HCT116 (cell line): ENCODE results near the gene PAX5. TPM values are rescaled to one million over a fixed set of nuclear protein-coding genes. Genes with fewer than 3 reads are reported as not detected.

Source experiments
- ATAC-seq: fragments of 200-7000 bp; cut with Tn5 transposase; 2 replicates; pipeline ENCODE4 v1.9.1; 2020; ENCODE audit warnings: mild to moderate bottlenecking, moderate library complexity
- BruUV-seq: library from RNA; stranded (reverse); fragments of 400-500 nt; replicated peaks from 2 replicates; lab custom pipeline; 2021; lab: Mats Ljungman, UMichigan
- CTCF ChIA-PET: fragments of 300-600 bp; sonication (Branson Sonifier 250); formaldehyde crosslinking; loops from one replicate; lab custom pipeline; 2021; ENCODE audit warnings: antibody characterized with exemption; lab: Charles Lee
- POLR2A ChIA-PET: fragments of 300-600, 350-600 bp; sonication (Branson Sonifier 250); formaldehyde crosslinking; loops from one replicate; lab custom pipeline; 2021; ENCODE audit warnings: antibody characterized with exemption; lab: Charles Lee
- RAD21 ChIA-PET, 2 experiments: fragments of 300-600 bp; sonication (Branson Sonifier 250); formaldehyde crosslinking; loops; one replicate each; lab custom pipeline; 2023; ENCODE audit warnings: low total read pairs in 2 of 2; ENCODE audit not compliant: uncharacterized antibody in 2 of 2, unreplicated experiment in 2 of 2, low non-redundant PET in 1 of 2; lab: Charles Lee
- DNase-seq: peaks from one replicate; pipeline ENCODE4 v3.0.0-alpha.2; 2010; ENCODE audit warnings: low read depth, low spot score
- H2AFZ ChIP-seq: fragments of 200-600 bp; shearing (Covaris generic), sonication (generic); 2 replicates; pipeline ENCODE4 v1.6.1; 2017; ENCODE audit warnings: low read depth, mixed run types, mixed read lengths, antibody characterized with exemption, low read length; ENCODE audit not compliant: poor library complexity, severe bottlenecking
- H3K27ac ChIP-seq: 2 replicates; pipeline ENCODE4 v1.5.1; 2012; ENCODE audit warnings: low read depth, low read length
- H3K27me3 ChIP-seq: fragments of 200-600 bp; sonication (generic); 2 replicates; pipeline ENCODE4 v1.6.1; 2016; ENCODE audit warnings: mixed run types, low read length, mixed read lengths; ENCODE audit not compliant: insufficient read depth
- H3K36me3 ChIP-seq, 2 experiments: fragments of 200-500 bp in 1 of 2; fragments of 200-600 bp in 1 of 2; sonication (Bioruptor generic) in 1 of 2; sonication (generic) in 1 of 2; 2 replicates each; pipeline versions ENCODE4 v1.5.1 to v1.6.1; 2014 to 2016; ENCODE audit warnings: low read length in 2 of 2, inconsistent platforms in 1 of 2, mixed read lengths in 1 of 2, mixed run types in 1 of 2; ENCODE audit not compliant: insufficient read depth in 2 of 2, control insufficient read depth in 1 of 2
- H3K4me1 ChIP-seq, 2 experiments: fragments of 200-600 bp in 1 of 2; sonication (generic) in 1 of 2; 2 replicates each; pipeline versions ENCODE4 v1.5.1 to v1.6.1; 2012 to 2017; ENCODE audit warnings: low read length in 2 of 2, inconsistent platforms in 1 of 2, mild to moderate bottlenecking in 1 of 2, mixed read lengths in 1 of 2, mixed run types in 1 of 2, moderate library complexity in 1 of 2; ENCODE audit not compliant: insufficient read depth in 2 of 2, control insufficient read depth in 1 of 2
- H3K4me2 ChIP-seq: fragments of 200-600 bp; sonication (generic); 2 replicates; pipeline ENCODE4 v1.6.1; 2017; ENCODE audit warnings: mixed run types, low read length, mixed read lengths
- H3K4me3 ChIP-seq, 2 experiments: fragments of 200-600 bp in 1 of 2; sonication (generic) in 1 of 2; replicated peaks in 1 of 2; 2 replicates each; pipeline ENCODE4 v1.5.1; 2011 to 2016; ENCODE audit warnings: low read length in 2 of 2, control low read depth in 1 of 2, low read depth in 1 of 2, mild to moderate bottlenecking in 1 of 2, mixed read lengths in 1 of 2, mixed run types in 1 of 2
- H3K79me2 ChIP-seq: fragments of 200-600 bp; sonication (generic); 2 replicates; pipeline ENCODE4 v1.6.1; 2017; ENCODE audit warnings: mild to moderate bottlenecking, mixed run types, low read length, moderate library complexity, mixed read lengths; ENCODE audit not compliant: insufficient read depth
- H3K9ac ChIP-seq: fragments of 200-600 bp; sonication (generic); 2 replicates; pipeline ENCODE4 v1.6.1; 2016; ENCODE audit warnings: low read length, mixed read lengths
- H3K9me2 ChIP-seq: fragments of 200-600 bp; sonication (generic), shearing (Covaris generic); 2 replicates; pipeline ENCODE4 v1.6.1; 2017; ENCODE audit warnings: mixed run types, mild to moderate bottlenecking, moderate library complexity; ENCODE audit not compliant: insufficient read depth
- H3K9me3 ChIP-seq, 2 experiments: fragments of 200-500 bp in 1 of 2; fragments of 200-600 bp in 1 of 2; sonication (Bioruptor generic) in 1 of 2; sonication (generic) in 1 of 2; 2 replicates each; pipeline ENCODE4 v1.6.1; 2014 to 2017; ENCODE audit warnings: low read length in 2 of 2, mixed read lengths in 2 of 2, inconsistent platforms in 1 of 2, low read depth in 1 of 2, mild to moderate bottlenecking in 1 of 2, mixed run types in 1 of 2, moderate library complexity in 1 of 2; ENCODE audit not compliant: control insufficient read depth in 1 of 2, insufficient read depth in 1 of 2
- H4K20me1 ChIP-seq: fragments of 200-600 bp; sonication (generic), shearing (Covaris generic); 2 replicates; pipeline ENCODE4 v1.6.1; 2017; ENCODE audit warnings: mixed run types, mild to moderate bottlenecking, moderate library complexity; ENCODE audit not compliant: insufficient read depth
- CBX3 ChIP-seq: IDR thresholded peaks from 2 replicates; pipeline ENCODE4 v1.6.1; 2012; ENCODE audit warnings: low read depth
- CEBPB ChIP-seq: IDR thresholded peaks from 2 replicates; pipeline ENCODE4 v1.6.1; 2012; ENCODE audit warnings: low read depth
- ELF1 ChIP-seq: IDR thresholded peaks from 2 replicates; pipeline ENCODE4 v1.6.1; 2012; ENCODE audit warnings: low read depth, borderline replicate concordance
- EZH2phosphoT487 ChIP-seq: fragments of 200-600 bp; IDR thresholded peaks from 2 replicates; pipeline ENCODE4 v1.6.1; 2018; ENCODE audit warnings: antibody characterized with exemption, borderline replicate concordance
- FOSL1 ChIP-seq: IDR thresholded peaks from 2 replicates; pipeline ENCODE4 v1.6.1; 2012; ENCODE audit warnings: low read depth
- JUND ChIP-seq: IDR thresholded peaks from 2 replicates; pipeline ENCODE4 v1.6.1; 2012
- POLR2A ChIP-seq: IDR thresholded peaks from 2 replicates; pipeline ENCODE4 v1.7.0; 2011; ENCODE audit warnings: borderline replicate concordance; ENCODE audit not compliant: insufficient read depth, insufficient read length; ENCODE audit errors: extremely low read depth
- POLR2AphosphoS5 ChIP-seq: IDR thresholded peaks from 2 replicates; pipeline ENCODE4 v1.6.1; 2011; ENCODE audit warnings: mild to moderate bottlenecking, low read depth, low read length, moderate library complexity
- RAD21 ChIP-seq: IDR thresholded peaks from 2 replicates; pipeline ENCODE4 v1.6.1; 2012; ENCODE audit warnings: low read depth, mild to moderate bottlenecking
- SP1 ChIP-seq: IDR thresholded peaks from 2 replicates; pipeline ENCODE4 v1.6.1; 2012; ENCODE audit warnings: low read depth
- SRF ChIP-seq: IDR thresholded peaks from 2 replicates; pipeline ENCODE4 v1.6.1; 2012; ENCODE audit warnings: low read depth
- TCF7L2 ChIP-seq: IDR thresholded peaks from 2 replicates; pipeline ENCODE4 v1.7.0; 2011; ENCODE audit warnings: borderline replicate concordance, inconsistent platforms; ENCODE audit not compliant: insufficient read depth, insufficient read length; ENCODE audit errors: extremely low read depth
- ZBTB33 ChIP-seq: IDR thresholded peaks from 2 replicates; pipeline ENCODE4 v1.6.1; 2011; ENCODE audit warnings: mild to moderate bottlenecking, low read length, moderate library complexity; ENCODE audit not compliant: insufficient replicate concordance; ENCODE audit errors: extremely low read depth
- intact Hi-C: fragments of 100-400 bp; cut with micrococcal nuclease; formaldehyde crosslinking; loops from 2 replicates; pipeline ENCODE4 v1.10.0; 2022
- total RNA-seq: library from RNA; stranded (reverse); gene quantifications from one replicate; pipeline ENCODE4 v1.2.1, GENCODE V29; 2021; ENCODE audit not compliant: unreplicated experiment
- TF ChIP-seq, protein P1 (sequence below): IDR thresholded peaks from 2 replicates; pipeline ENCODE4 v1.6.1; 2012; ENCODE audit warnings: low read depth
- TF ChIP-seq, protein P2 (sequence below), 3 experiments: fragments of 200-600 bp in 1 of 3; sonication (generic) in 1 of 3; IDR thresholded peaks in 2 of 3; conservative IDR thresholded peaks in 1 of 3; 2 replicates each; pipeline ENCODE4 v1.5.1; 2012 to 2017; ENCODE audit warnings: low read depth in 2 of 3, low read length in 2 of 3, antibody characterized with exemption in 1 of 3, borderline replicate concordance in 1 of 3, control low read depth in 1 of 3, mild to moderate bottlenecking in 1 of 3, mixed read lengths in 1 of 3, mixed run types in 1 of 3, moderate library complexity in 1 of 3; ENCODE audit not compliant: insufficient read depth in 1 of 3

The PAX5 gene
- total RNA-seq, 1 experiment from 2014 or later: 0.17 TPM

DNA sequence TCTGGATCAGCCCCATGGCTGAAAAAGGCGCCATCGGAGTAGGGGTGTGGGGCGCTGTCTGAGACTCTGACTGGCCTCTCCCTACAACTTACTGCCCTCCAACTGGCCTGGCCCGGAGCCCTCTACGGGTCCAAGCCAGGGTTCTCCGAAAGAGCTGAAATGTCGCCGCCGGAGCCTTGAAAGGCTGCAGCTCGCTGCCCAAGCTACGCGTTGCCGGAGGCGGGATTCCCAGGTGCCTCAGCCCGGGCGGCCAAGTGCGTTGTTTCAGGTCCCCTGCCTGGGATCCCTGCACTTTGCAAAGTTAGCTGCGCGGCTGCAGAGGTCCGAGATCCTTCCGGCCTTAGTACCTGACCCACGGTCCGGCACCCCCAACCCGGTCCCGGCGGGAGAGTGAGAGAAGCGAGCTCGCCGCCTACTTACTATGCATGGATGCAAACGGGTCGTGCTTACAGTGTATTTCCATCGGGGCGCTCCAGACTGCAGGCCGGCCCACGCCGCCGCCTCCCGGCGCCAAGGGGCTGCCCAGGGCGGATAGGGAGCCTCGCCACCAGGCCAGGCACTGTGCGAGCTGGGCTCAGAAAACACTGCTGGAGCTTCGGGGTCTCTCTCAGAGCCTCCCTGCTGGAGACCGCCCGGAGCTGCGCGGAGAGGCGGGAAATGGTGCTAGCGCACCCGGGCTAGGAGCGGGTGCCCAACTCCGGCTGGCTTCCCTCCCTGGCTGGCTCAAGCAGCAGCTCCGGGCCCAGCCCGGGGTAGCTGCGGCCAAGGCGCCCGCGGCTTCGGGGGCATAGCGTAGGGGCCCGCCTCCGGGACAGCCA lies 7.7 kb downstream of the PAX5 start:
- Histone ChIP-seq H3K4me2 (no peak overlapping the region), H3K79me2 (no peaks in the 10 kb centered on the region), H2AFZ (no peak overlapping the region), H4K20me1 (no peaks in the 10 kb centered on the region), H3K27ac (no peak overlapping the region), H3K4me3 (no peak overlapping the region), H3K9ac (no peak overlapping the region), H3K27me3 (peaks cover 26% of the 10 kb centered on the region), H3K4me1 (peaks cover 0 to 6% of the 10 kb centered on the region in 2 experiments; a peak in 2 of 4 replicates), H3K9me3 (no peaks in the 10 kb centered on the region), H3K36me3 (no peaks in the 10 kb centered on the region), H3K9me2 (no peaks in the 10 kb centered on the region)
- intact Hi-C loops: no loop called here
- no peak for DNase-seq
- ChIA-PET POLR2A (no interaction called here), CTCF (no interaction called here), RAD21 (no interaction called here)
- BruUV-seq: no TSS peak
- no peak for ATAC-seq
- no peak for TF ChIP-seq SRF
- no peak for TF ChIP-seq SP1
- TF ChIP-seq, protein P1, sequence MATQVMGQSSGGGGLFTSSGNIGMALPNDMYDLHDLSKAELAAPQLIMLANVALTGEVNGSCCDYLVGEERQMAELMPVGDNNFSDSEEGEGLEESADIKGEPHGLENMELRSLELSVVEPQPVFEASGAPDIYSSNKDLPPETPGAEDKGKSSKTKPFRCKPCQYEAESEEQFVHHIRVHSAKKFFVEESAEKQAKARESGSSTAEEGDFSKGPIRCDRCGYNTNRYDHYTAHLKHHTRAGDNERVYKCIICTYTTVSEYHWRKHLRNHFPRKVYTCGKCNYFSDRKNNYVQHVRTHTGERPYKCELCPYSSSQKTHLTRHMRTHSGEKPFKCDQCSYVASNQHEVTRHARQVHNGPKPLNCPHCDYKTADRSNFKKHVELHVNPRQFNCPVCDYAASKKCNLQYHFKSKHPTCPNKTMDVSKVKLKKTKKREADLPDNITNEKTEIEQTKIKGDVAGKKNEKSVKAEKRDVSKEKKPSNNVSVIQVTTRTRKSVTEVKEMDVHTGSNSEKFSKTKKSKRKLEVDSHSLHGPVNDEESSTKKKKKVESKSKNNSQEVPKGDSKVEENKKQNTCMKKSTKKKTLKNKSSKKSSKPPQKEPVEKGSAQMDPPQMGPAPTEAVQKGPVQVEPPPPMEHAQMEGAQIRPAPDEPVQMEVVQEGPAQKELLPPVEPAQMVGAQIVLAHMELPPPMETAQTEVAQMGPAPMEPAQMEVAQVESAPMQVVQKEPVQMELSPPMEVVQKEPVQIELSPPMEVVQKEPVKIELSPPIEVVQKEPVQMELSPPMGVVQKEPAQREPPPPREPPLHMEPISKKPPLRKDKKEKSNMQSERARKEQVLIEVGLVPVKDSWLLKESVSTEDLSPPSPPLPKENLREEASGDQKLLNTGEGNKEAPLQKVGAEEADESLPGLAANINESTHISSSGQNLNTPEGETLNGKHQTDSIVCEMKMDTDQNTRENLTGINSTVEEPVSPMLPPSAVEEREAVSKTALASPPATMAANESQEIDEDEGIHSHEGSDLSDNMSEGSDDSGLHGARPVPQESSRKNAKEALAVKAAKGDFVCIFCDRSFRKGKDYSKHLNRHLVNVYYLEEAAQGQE: no peak
- TF ChIP-seq POLR2AphosphoS5: no peak
- no peak for TF ChIP-seq POLR2A
- no peak for TF ChIP-seq ELF1
- TF ChIP-seq CBX3: no peak
- TF ChIP-seq, protein P2, sequence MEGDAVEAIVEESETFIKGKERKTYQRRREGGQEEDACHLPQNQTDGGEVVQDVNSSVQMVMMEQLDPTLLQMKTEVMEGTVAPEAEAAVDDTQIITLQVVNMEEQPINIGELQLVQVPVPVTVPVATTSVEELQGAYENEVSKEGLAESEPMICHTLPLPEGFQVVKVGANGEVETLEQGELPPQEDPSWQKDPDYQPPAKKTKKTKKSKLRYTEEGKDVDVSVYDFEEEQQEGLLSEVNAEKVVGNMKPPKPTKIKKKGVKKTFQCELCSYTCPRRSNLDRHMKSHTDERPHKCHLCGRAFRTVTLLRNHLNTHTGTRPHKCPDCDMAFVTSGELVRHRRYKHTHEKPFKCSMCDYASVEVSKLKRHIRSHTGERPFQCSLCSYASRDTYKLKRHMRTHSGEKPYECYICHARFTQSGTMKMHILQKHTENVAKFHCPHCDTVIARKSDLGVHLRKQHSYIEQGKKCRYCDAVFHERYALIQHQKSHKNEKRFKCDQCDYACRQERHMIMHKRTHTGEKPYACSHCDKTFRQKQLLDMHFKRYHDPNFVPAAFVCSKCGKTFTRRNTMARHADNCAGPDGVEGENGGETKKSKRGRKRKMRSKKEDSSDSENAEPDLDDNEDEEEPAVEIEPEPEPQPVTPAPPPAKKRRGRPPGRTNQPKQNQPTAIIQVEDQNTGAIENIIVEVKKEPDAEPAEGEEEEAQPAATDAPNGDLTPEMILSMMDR (IDR thresholded peaks at IDR 0.05 in 2 of 3, conservative IDR thresholded peaks at IDR 0.05 in 1 of 3; ENCODE audit: borderline replicate concordance in 1 of 3, insufficient read depth in 1 of 3, low read depth in 2 of 3, low read length in 2 of 3): no peak
- TF ChIP-seq FOSL1: no peak
- TF ChIP-seq ZBTB33: no peak
- TF ChIP-seq CEBPB: no peak
- TF ChIP-seq EZH2phosphoT487: no peak
- TF ChIP-seq JUND: no peak
- no peak for TF ChIP-seq TCF7L2
- TF ChIP-seq RAD21: no peak
